ENCODE results near the gene ING2.

Gene ING2

GRCh38 chr4:183503497-183504063, 1.3 kb upstream of the ING2 start:
- no peaks in the 10 kb centered on the region for H3K27me3 ChIP-seq (ENCODE audit: control insufficient read depth, insufficient read depth, low read length)
- H3K4me1 ChIP-seq (ENCODE audit: control insufficient read depth, insufficient read depth, low read length) = peaks cover 11% of the 10 kb centered on the region
- peak overlapping the region; percentile 92 for H3K4me3 ChIP-seq (ENCODE audit: low read depth, low read length)
- H3K36me3 ChIP-seq (ENCODE audit: control insufficient read depth, insufficient read depth, low read length) = no peaks in the 10 kb centered on the region
- no peaks in the 10 kb centered on the region for H3K9me3 ChIP-seq (ENCODE audit: control insufficient read depth, insufficient read depth, low read length)
- peak overlapping the region; percentile 89 for H3K9ac ChIP-seq (ENCODE audit: low read depth, low read length)

- no peaks in the 10 kb centered on the region for H3K36me3 ChIP-seq (ENCODE audit: control insufficient read depth, insufficient read depth, low read length)
- H3K27me3 ChIP-seq (ENCODE audit: control insufficient read depth, insufficient read depth, low read length) = no peaks in the 10 kb centered on the region
- peak overlapping the region; percentile 92 for H3K4me3 ChIP-seq (ENCODE audit: low read depth, low read length)
- H3K9ac ChIP-seq (ENCODE audit: low read depth, low read length) = peak overlapping the region; percentile 89
- peaks cover 13% of the 10 kb centered on the region for H3K4me1 ChIP-seq (ENCODE audit: control insufficient read depth, insufficient read depth, low read length)
- no peaks in the 10 kb centered on the region for H3K9me3 ChIP-seq (ENCODE audit: control insufficient read depth, insufficient read depth, low read length)
Observed at GRCh38 chr4:183504064-183504929, 561 bp upstream of the ING2 start.

GRCh38 chr4:183505611-183506388, 942 bp downstream of the ING2 start:
- Histone ChIP-seq H3K36me3 (ENCODE audit: control insufficient read depth, insufficient read depth, low read length) (no peaks in the 10 kb centered on the region), H3K4me1 (ENCODE audit: control insufficient read depth, insufficient read depth, low read length) (peaks cover 13% of the 10 kb centered on the region), H3K9ac (ENCODE audit: low read depth, low read length) (peak overlapping the region; percentile 76), H3K27me3 (ENCODE audit: control insufficient read depth, insufficient read depth, low read length) (no peaks in the 10 kb centered on the region), H3K4me3 (ENCODE audit: low read depth, low read length) (peak overlapping the region; percentile 90), H3K9me3 (ENCODE audit: control insufficient read depth, insufficient read depth, low read length) (no peaks in the 10 kb centered on the region)

GRCh38 chr4:183506389-183506735, 1.5 kb downstream of the ING2 start:
- Histone ChIP-seq H3K4me3 (ENCODE audit: low read depth, low read length) (peak overlapping the region; percentile 90), H3K4me1 (ENCODE audit: control insufficient read depth, insufficient read depth, low read length) (peaks cover 13% of the 10 kb centered on the region), H3K9ac (ENCODE audit: low read depth, low read length) (no peak overlapping the region), H3K9me3 (ENCODE audit: control insufficient read depth, insufficient read depth, low read length) (no peaks in the 10 kb centered on the region), H3K36me3 (ENCODE audit: control insufficient read depth, insufficient read depth, low read length) (no peaks in the 10 kb centered on the region), H3K27me3 (ENCODE audit: control insufficient read depth, insufficient read depth, low read length) (no peaks in the 10 kb centered on the region)

GRCh38 chr4:183507925-183508696, 3.3 kb downstream of the ING2 start:
- Histone ChIP-seq H3K4me1 (ENCODE audit: control insufficient read depth, insufficient read depth, low read length) (peaks cover 10% of the 10 kb centered on the region), H3K9me3 (ENCODE audit: control insufficient read depth, insufficient read depth, low read length) (no peaks in the 10 kb centered on the region), H3K9ac (ENCODE audit: low read depth, low read length) (no peak overlapping the region), H3K4me3 (ENCODE audit: low read depth, low read length) (no peak overlapping the region), H3K36me3 (ENCODE audit: control insufficient read depth, insufficient read depth, low read length) (no peaks in the 10 kb centered on the region), H3K27me3 (ENCODE audit: control insufficient read depth, insufficient read depth, low read length) (no peaks in the 10 kb centered on the region)

GRCh38 chr4:183508697-183509335, 4.0 kb downstream of the ING2 start:
- Histone ChIP-seq H3K9ac (ENCODE audit: low read depth, low read length) (no peak overlapping the region), H3K9me3 (ENCODE audit: control insufficient read depth, insufficient read depth, low read length) (no peaks in the 10 kb centered on the region), H3K36me3 (ENCODE audit: control insufficient read depth, insufficient read depth, low read length) (no peaks in the 10 kb centered on the region), H3K4me3 (ENCODE audit: low read depth, low read length) (no peak overlapping the region), H3K27me3 (ENCODE audit: control insufficient read depth, insufficient read depth, low read length) (no peaks in the 10 kb centered on the region), H3K4me1 (ENCODE audit: control insufficient read depth, insufficient read depth, low read length) (peaks cover 10% of the 10 kb centered on the region)

GRCh38 chr4:183515411-183515810, 10.6 kb downstream of the ING2 start:
- Histone ChIP-seq H3K27me3 (ENCODE audit: control insufficient read depth, insufficient read depth, low read length) (no peaks in the 10 kb centered on the region), H3K4me1 (ENCODE audit: control insufficient read depth, insufficient read depth, low read length) (peaks cover 21% of the 10 kb centered on the region), H3K4me3 (ENCODE audit: low read depth, low read length) (no peak overlapping the region), H3K9ac (ENCODE audit: low read depth, low read length) (no peak overlapping the region), H3K36me3 (ENCODE audit: control insufficient read depth, insufficient read depth, low read length) (no peaks in the 10 kb centered on the region), H3K9me3 (ENCODE audit: control insufficient read depth, insufficient read depth, low read length) (no peaks in the 10 kb centered on the region)

- H3K36me3 ChIP-seq (ENCODE audit: control insufficient read depth, insufficient read depth, low read length) = no peaks in the 10 kb centered on the region
- H3K9ac ChIP-seq (ENCODE audit: low read depth, low read length) = no peak overlapping the region
- peaks cover 21% of the 10 kb centered on the region for H3K4me1 ChIP-seq (ENCODE audit: control insufficient read depth, insufficient read depth, low read length)
- H3K4me3 ChIP-seq (ENCODE audit: low read depth, low read length) = no peak overlapping the region
- H3K9me3 ChIP-seq (ENCODE audit: control insufficient read depth, insufficient read depth, low read length) = no peaks in the 10 kb centered on the region
- H3K27me3 ChIP-seq (ENCODE audit: control insufficient read depth, insufficient read depth, low read length) = no peaks in the 10 kb centered on the region
Observed at GRCh38 chr4:183517194-183517593, 12.3 kb downstream of the ING2 start.

GRCh38 chr4:183517781-183518180, 12.9 kb downstream of the ING2 start:
- no peaks in the 10 kb centered on the region for H3K36me3 ChIP-seq (ENCODE audit: control insufficient read depth, insufficient read depth, low read length)
- no peaks in the 10 kb centered on the region for H3K9me3 ChIP-seq (ENCODE audit: control insufficient read depth, insufficient read depth, low read length)
- no peaks in the 10 kb centered on the region for H3K27me3 ChIP-seq (ENCODE audit: control insufficient read depth, insufficient read depth, low read length)
- H3K9ac ChIP-seq (ENCODE audit: low read depth, low read length) = no peak overlapping the region
- H3K4me1 ChIP-seq (ENCODE audit: control insufficient read depth, insufficient read depth, low read length) = peaks cover 15% of the 10 kb centered on the region
- no peak overlapping the region for H3K4me3 ChIP-seq (ENCODE audit: low read depth, low read length)

GRCh38 chr4:183522821-183523220, 18.0 kb downstream of the ING2 start:
- H3K9me3 ChIP-seq (ENCODE audit: control insufficient read depth, insufficient read depth, low read length) = no peaks in the 10 kb centered on the region
- H3K4me1 ChIP-seq (ENCODE audit: control insufficient read depth, insufficient read depth, low read length) = peaks cover 9% of the 10 kb centered on the region
- no peak overlapping the region for H3K9ac ChIP-seq (ENCODE audit: low read depth, low read length)
- H3K27me3 ChIP-seq (ENCODE audit: control insufficient read depth, insufficient read depth, low read length) = no peaks in the 10 kb centered on the region
- no peak overlapping the region for H3K4me3 ChIP-seq (ENCODE audit: low read depth, low read length)
- no peaks in the 10 kb centered on the region for H3K36me3 ChIP-seq (ENCODE audit: control insufficient read depth, insufficient read depth, low read length)

GRCh38 chr4:183527326-183527725, 22.5 kb downstream of the ING2 start:
- H3K4me3 ChIP-seq (ENCODE audit: low read depth, low read length) = no peak overlapping the region
- no peaks in the 10 kb centered on the region for H3K27me3 ChIP-seq (ENCODE audit: control insufficient read depth, insufficient read depth, low read length)
- no peaks in the 10 kb centered on the region for H3K4me1 ChIP-seq (ENCODE audit: control insufficient read depth, insufficient read depth, low read length)
- no peak overlapping the region for H3K9ac ChIP-seq (ENCODE audit: low read depth, low read length)
- no peaks in the 10 kb centered on the region for H3K36me3 ChIP-seq (ENCODE audit: control insufficient read depth, insufficient read depth, low read length)
- no peaks in the 10 kb centered on the region for H3K9me3 ChIP-seq (ENCODE audit: control insufficient read depth, insufficient read depth, low read length)

Data from iPS-15b (cell line).